Measurements from ENCODE around the gene DHX29. TPM values are rescaled to one million over a fixed set of nuclear protein-coding genes. Genes with fewer than 3 reads are reported as not detected.
A peak's percentile ranks its signal among the peaks of the same experiment; 100 is the strongest.

The DHX29 gene
- total RNA-seq, 2 donors from 2014 or later = 24.9 to 28.2 TPM

GRCh38 chr5:55316837-55317236, 9.3 kb upstream of the DHX29 start:
- Histone ChIP-seq H3K27ac (no peak overlapping the region), H3K36me3 (no peaks in the 10 kb centered on the region), H3K9me3 (no peaks in the 10 kb centered on the region), H3K4me3 (no peak overlapping the region), H3K27me3 (replicated peaks; ENCODE audit: insufficient read depth) (no peaks in the 10 kb centered on the region), H3K4me1 (replicated peaks) (no peaks in the 10 kb centered on the region)
- intact Hi-C loops (cut with DNase I) = no loop called here
- no peak for DNase-seq (ENCODE audit: low spot score)
- TF ChIP-seq POLR2A (IDR thresholded peaks at IDR 0.05) = no peak

- TF ChIP-seq POLR2A (IDR thresholded peaks at IDR 0.05) (no peak), POLR2AphosphoS5 (IDR thresholded peaks at IDR 0.05) (no peak), CTCF (IDR thresholded peaks at IDR 0.05) (no peak)
- Histone ChIP-seq H3K36me3 (no peaks in the 10 kb centered on the region), H3K4me3 (no peak overlapping the region), H3K27me3 (replicated peaks; ENCODE audit: insufficient read depth) (no peaks in the 10 kb centered on the region), H3K9me3 (no peaks in the 10 kb centered on the region), H3K4me1 (replicated peaks) (no peaks in the 10 kb centered on the region), H3K27ac (no peak overlapping the region)
- no peak for DNase-seq (ENCODE audit: low spot score)
- WGBS = 99% methylated on average over 2 of the region's 2 CpGs
- intact Hi-C loops (cut with DNase I) = no loop called here
These were observed 8.8 kb upstream of the DHX29 start for GRCh38 chr5:55316289-55316688.

- TF ChIP-seq POLR2A (IDR thresholded peaks at IDR 0.05) (no peak), CTCF (IDR thresholded peaks at IDR 0.05) (no peak), POLR2AphosphoS5 (IDR thresholded peaks at IDR 0.05) (no peak)
- Histone ChIP-seq H3K27me3 (replicated peaks; ENCODE audit: insufficient read depth) (no peaks in the 10 kb centered on the region), H3K36me3 (no peaks in the 10 kb centered on the region), H3K27ac (no peak overlapping the region), H3K4me1 (replicated peaks) (no peaks in the 10 kb centered on the region), H3K4me3 (no peak overlapping the region), H3K9me3 (no peaks in the 10 kb centered on the region)
- WGBS = 80% methylated on average over 5 of the region's 5 CpGs
- no peak for DNase-seq (ENCODE audit: low spot score)
- intact Hi-C loops (cut with DNase I) = no loop called here
These were observed 6.5 kb upstream of the DHX29 start for GRCh38 chr5:55313870-55314617.

- no peaks in the 10 kb centered on the region for H3K9me3 ChIP-seq
- WGBS = under 1% methylated on average over 13 of the region's 13 CpGs
- H3K27me3 ChIP-seq (replicated peaks; ENCODE audit: insufficient read depth) = no peaks in the 10 kb centered on the region
- TF ChIP-seq POLR2AphosphoS5 (IDR thresholded peaks at IDR 0.05) = no peak
- TF ChIP-seq POLR2A (IDR thresholded peaks at IDR 0.05) = no peak
- TF ChIP-seq CTCF (IDR thresholded peaks at IDR 0.05) = no peak
- no peaks in the 10 kb centered on the region for H3K36me3 ChIP-seq
- H3K4me1 ChIP-seq (replicated peaks) = no peaks in the 10 kb centered on the region
- H3K27ac ChIP-seq = peak overlapping the region; percentile 90 to 91
- intact Hi-C loops (cut with DNase I) = no loop called here
- peak; percentile 12 for DNase-seq (ENCODE audit: low spot score)
- peak overlapping the region; percentile 48 to 63 for H3K4me3 ChIP-seq
These were observed 851 bp upstream of the DHX29 start for GRCh38 chr5:55308254-55308836.

- Histone ChIP-seq H3K4me1 (replicated peaks) (no peaks in the 10 kb centered on the region), H3K27me3 (replicated peaks; ENCODE audit: insufficient read depth) (no peaks in the 10 kb centered on the region), H3K36me3 (no peaks in the 10 kb centered on the region), H3K4me3 (peak overlapping the region; percentile 48 to 63), H3K9me3 (no peaks in the 10 kb centered on the region), H3K27ac (peak overlapping the region; percentile 90 to 91)
- 4% methylated on average over 12 of the region's 12 CpGs for WGBS
- intact Hi-C loops (cut with DNase I) = no loop called here
- TF ChIP-seq POLR2AphosphoS5 (IDR thresholded peaks at IDR 0.05) = no peak
- DNase-seq (ENCODE audit: low spot score) = no peak
These were observed 682 bp downstream of the DHX29 start for GRCh38 chr5:55306641-55307382.

Measured in prostate gland (tissue), 2 donors.